OCI-LY3 (cell line): Measurements from ENCODE around the gene SERGEF.

Experiments
- H2AFZ ChIP-seq: fragments of 200-600, 300-600 bp; shearing (Covaris generic); 2 replicates; pipeline ENCODE4 v1.6.0; 2014; ENCODE audit warnings: antibody characterized with exemption, low read depth, low read length
- H3K27ac ChIP-seq: fragments of 200-600, 300-600 bp; sonication (generic); 2 replicates; pipeline ENCODE4 v1.5.1; 2014; ENCODE audit warnings: mild to moderate bottlenecking, low read length, moderate library complexity, mixed read lengths
- H3K27me3 ChIP-seq: fragments of 200-600, 300-600 bp; sonication (generic); 2 replicates; pipeline ENCODE4 v1.6.1; 2014; ENCODE audit warnings: low read depth, low read length, mixed read lengths
- H3K36me3 ChIP-seq: fragments of 200-600, 300-600 bp; sonication (generic); replicated peaks from 2 replicates; pipeline ENCODE3; 2014; ENCODE audit warnings: low read depth, low read length, mixed read lengths
- H3K4me1 ChIP-seq: fragments of 300-600, 200-600 bp; sonication (generic); 2 replicates; pipeline ENCODE4 v1.6.1; 2014; ENCODE audit warnings: low read length, mixed read lengths
- H3K4me2 ChIP-seq: fragments of 200-600, 300-600 bp; sonication (generic); 2 replicates; pipeline ENCODE4 v1.6.1; 2014; ENCODE audit warnings: low read length, mixed read lengths
- H3K4me3 ChIP-seq: fragments of 300-600, 200-600 bp; sonication (generic); 2 replicates; pipeline ENCODE4 v1.5.1; 2014; ENCODE audit warnings: antibody characterized with exemption, mild to moderate bottlenecking, low read length, moderate library complexity
- H3K79me2 ChIP-seq: fragments of 300-600, 200-600 bp; shearing (Covaris generic); 2 replicates; pipeline ENCODE4 v1.6.1; 2014; ENCODE audit warnings: mild to moderate bottlenecking, low read length, mixed read lengths
- H3K9ac ChIP-seq: fragments of 300-600, 200-600 bp; shearing (Covaris generic); 2 replicates; pipeline ENCODE4 v1.6.0; 2014; ENCODE audit warnings: mild to moderate bottlenecking, low read length, moderate library complexity
- H3K9me3 ChIP-seq: fragments of 200-600, 300-600 bp; shearing (Covaris generic); 2 replicates; pipeline ENCODE4 v1.6.1; 2014; ENCODE audit warnings: low read length, mixed read lengths; ENCODE audit not compliant: insufficient read depth
- H4K20me1 ChIP-seq: fragments of 200-600, 300-600 bp; sonication (generic); 2 replicates; pipeline ENCODE4 v1.6.1; 2016; ENCODE audit warnings: low read length, mixed read lengths; ENCODE audit not compliant: insufficient read depth
- CTCF ChIP-seq: fragments of 200-600, 300-600 bp; sonication (generic); IDR thresholded peaks from 2 replicates; pipeline ENCODE4 v1.5.1; 2014; ENCODE audit warnings: antibody characterized with exemption, low read length, low read depth
- EZH2phosphoT487 ChIP-seq: fragments of 200-600 bp; shearing (Covaris generic); IDR thresholded peaks from 2 replicates; pipeline ENCODE4 v1.6.1; 2018; ENCODE audit warnings: antibody characterized with exemption, mixed run types, low read depth

Gene SERGEF

GRCh38 chr11:17850336-17850735 lies 162.5 kb downstream of the SERGEF start:
- Histone ChIP-seq H3K4me1 (no peaks in the 10 kb centered on the region), H2AFZ (no peak overlapping the region), H3K9me3 (no peaks in the 10 kb centered on the region), H3K9ac (no peak overlapping the region), H3K36me3 (no peaks in the 10 kb centered on the region), H4K20me1 (no peaks in the 10 kb centered on the region), H3K4me2 (no peak overlapping the region), H3K27ac (no peak overlapping the region), H3K27me3 (no peaks in the 10 kb centered on the region), H3K79me2 (no peaks in the 10 kb centered on the region), H3K4me3 (no peak overlapping the region)
- no peak for TF ChIP-seq CTCF
- TF ChIP-seq EZH2phosphoT487 = no peak

GRCh38 chr11:17848715-17849114 lies 164.1 kb downstream of the SERGEF start:
- Histone ChIP-seq H3K79me2 (no peaks in the 10 kb centered on the region), H4K20me1 (no peaks in the 10 kb centered on the region), H3K9ac (no peak overlapping the region), H3K27me3 (no peaks in the 10 kb centered on the region), H2AFZ (no peak overlapping the region), H3K4me1 (no peaks in the 10 kb centered on the region), H3K27ac (no peak overlapping the region), H3K36me3 (no peaks in the 10 kb centered on the region), H3K4me2 (no peak overlapping the region), H3K4me3 (no peak overlapping the region), H3K9me3 (no peaks in the 10 kb centered on the region)
- TF ChIP-seq EZH2phosphoT487 = no peak
- TF ChIP-seq CTCF = no peak

GRCh38 chr11:17846852-17847453 lies 165.9 kb downstream of the SERGEF start:
- no peak overlapping the region for H3K27ac ChIP-seq

GRCh38 chr11:17845431-17845881 lies 167.4 kb downstream of the SERGEF start:
- Histone ChIP-seq H3K4me3 (no peak overlapping the region), H2AFZ (no peak overlapping the region), H3K4me1 (no peaks in the 10 kb centered on the region), H3K27ac (no peak overlapping the region), H3K4me2 (no peak overlapping the region), H3K79me2 (no peaks in the 10 kb centered on the region), H3K9me3 (no peaks in the 10 kb centered on the region), H3K27me3 (no peaks in the 10 kb centered on the region), H4K20me1 (no peaks in the 10 kb centered on the region), H3K36me3 (no peaks in the 10 kb centered on the region), H3K9ac (no peak overlapping the region)
- TF ChIP-seq EZH2phosphoT487 (no peak), CTCF (no peak)

More at GRCh38 chr11:17846852-17847453, 165.9 kb downstream of the SERGEF start:
- Histone ChIP-seq H3K4me3 (no peak overlapping the region), H3K4me2 (no peak overlapping the region), H3K79me2 (no peaks in the 10 kb centered on the region), H3K27me3 (no peaks in the 10 kb centered on the region), H3K36me3 (no peaks in the 10 kb centered on the region), H3K9ac (no peak overlapping the region), H3K9me3 (no peaks in the 10 kb centered on the region), H2AFZ (no peak overlapping the region), H4K20me1 (no peaks in the 10 kb centered on the region), H3K4me1 (no peaks in the 10 kb centered on the region)
- no peak for TF ChIP-seq EZH2phosphoT487
- peak; percentile 10 for TF ChIP-seq CTCF
